ENCODE measurements around the gene CGNL1.

GRCh38 chr15:57403017-57403416, 26.7 kb downstream of the CGNL1 start:
- TF ChIP-seq, protein P1, sequence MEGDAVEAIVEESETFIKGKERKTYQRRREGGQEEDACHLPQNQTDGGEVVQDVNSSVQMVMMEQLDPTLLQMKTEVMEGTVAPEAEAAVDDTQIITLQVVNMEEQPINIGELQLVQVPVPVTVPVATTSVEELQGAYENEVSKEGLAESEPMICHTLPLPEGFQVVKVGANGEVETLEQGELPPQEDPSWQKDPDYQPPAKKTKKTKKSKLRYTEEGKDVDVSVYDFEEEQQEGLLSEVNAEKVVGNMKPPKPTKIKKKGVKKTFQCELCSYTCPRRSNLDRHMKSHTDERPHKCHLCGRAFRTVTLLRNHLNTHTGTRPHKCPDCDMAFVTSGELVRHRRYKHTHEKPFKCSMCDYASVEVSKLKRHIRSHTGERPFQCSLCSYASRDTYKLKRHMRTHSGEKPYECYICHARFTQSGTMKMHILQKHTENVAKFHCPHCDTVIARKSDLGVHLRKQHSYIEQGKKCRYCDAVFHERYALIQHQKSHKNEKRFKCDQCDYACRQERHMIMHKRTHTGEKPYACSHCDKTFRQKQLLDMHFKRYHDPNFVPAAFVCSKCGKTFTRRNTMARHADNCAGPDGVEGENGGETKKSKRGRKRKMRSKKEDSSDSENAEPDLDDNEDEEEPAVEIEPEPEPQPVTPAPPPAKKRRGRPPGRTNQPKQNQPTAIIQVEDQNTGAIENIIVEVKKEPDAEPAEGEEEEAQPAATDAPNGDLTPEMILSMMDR (IDR thresholded peaks at IDR 0.05; ENCODE audit: insufficient read depth, low read depth, low read length): no peak
- TF ChIP-seq EZH2 (IDR thresholded peaks at IDR 0.05; ENCODE audit: insufficient read depth, low read length): no peak

All from astrocyte (in vitro differentiated cells and primary cell).